Liver (tissue), 3 donors: ENCODE results near the gene KRTAP3-2.

Experiments
- FOXA1 ChIP-seq: IDR thresholded peaks from 2 replicates; pipeline ENCODE4 v1.6.1; 2016; ENCODE audit warnings: antibody characterized with exemption
- GABPA ChIP-seq, 2 donors: IDR thresholded peaks in 1 of 2; conservative IDR thresholded peaks in 1 of 2; 2 replicates each; pipeline ENCODE4 v1.6.1; 2016; ENCODE audit warnings: antibody characterized with exemption in 2 of 2, mild to moderate bottlenecking in 1 of 2, moderate library complexity in 1 of 2
- HNF4A ChIP-seq, 2 donors: conservative IDR thresholded peaks; 2 replicates each; pipeline ENCODE4 v1.6.1; 2016; ENCODE audit warnings: antibody characterized with exemption in 2 of 2, mild to moderate bottlenecking in 2 of 2
- JUND ChIP-seq, 2 donors: IDR thresholded peaks; 2 replicates each; pipeline ENCODE4 v1.6.1; 2016; ENCODE audit warnings: antibody characterized with exemption in 2 of 2
- NR2F2 ChIP-seq: IDR thresholded peaks from 2 replicates; pipeline ENCODE4 v1.6.1; 2016; ENCODE audit warnings: antibody characterized with exemption
- RAD21 ChIP-seq, 2 donors: IDR thresholded peaks; 2 replicates each; pipeline ENCODE4 v1.6.1; 2016; ENCODE audit warnings: antibody characterized with exemption in 2 of 2, mild to moderate bottlenecking in 2 of 2
- SP1 ChIP-seq: IDR thresholded peaks from 2 replicates; pipeline ENCODE4 v1.6.1; 2018; ENCODE audit warnings: antibody characterized with exemption, mild to moderate bottlenecking
- TAF1 ChIP-seq: conservative IDR thresholded peaks from 2 replicates; pipeline ENCODE4 v1.6.1; 2016; ENCODE audit warnings: antibody characterized with exemption, mild to moderate bottlenecking
- YY1 ChIP-seq: IDR thresholded peaks from 2 replicates; pipeline ENCODE4 v1.6.1; 2016; ENCODE audit warnings: antibody characterized with exemption, mild to moderate bottlenecking
- TF ChIP-seq, protein P1 (sequence below): fragments of 150-350 bp; IDR thresholded peaks from 2 replicates; pipeline ENCODE4 v1.5.1; 2017; ENCODE audit warnings: improper control_type of control experiment, low read depth, low read length; ENCODE audit not compliant: missing input control
- TF ChIP-seq, protein P2 (sequence below): IDR thresholded peaks from 2 replicates; pipeline ENCODE4 v1.6.1; 2016; ENCODE audit warnings: antibody characterized with exemption
- TF ChIP-seq, protein P3 (sequence below): IDR thresholded peaks from 2 replicates; pipeline ENCODE4 v1.6.1; 2016; ENCODE audit warnings: antibody characterized with exemption, mild to moderate bottlenecking
- TF ChIP-seq, protein P4 (sequence below): IDR thresholded peaks from 2 replicates; pipeline ENCODE4 v1.6.1; 2016; ENCODE audit warnings: antibody characterized with exemption
- TF ChIP-seq, protein P5 (sequence below): IDR thresholded peaks from 2 replicates; pipeline ENCODE4 v1.6.1; 2016; ENCODE audit warnings: antibody characterized with exemption
- donor health status: healthy.
- donor health status: healthy.

DNA sequence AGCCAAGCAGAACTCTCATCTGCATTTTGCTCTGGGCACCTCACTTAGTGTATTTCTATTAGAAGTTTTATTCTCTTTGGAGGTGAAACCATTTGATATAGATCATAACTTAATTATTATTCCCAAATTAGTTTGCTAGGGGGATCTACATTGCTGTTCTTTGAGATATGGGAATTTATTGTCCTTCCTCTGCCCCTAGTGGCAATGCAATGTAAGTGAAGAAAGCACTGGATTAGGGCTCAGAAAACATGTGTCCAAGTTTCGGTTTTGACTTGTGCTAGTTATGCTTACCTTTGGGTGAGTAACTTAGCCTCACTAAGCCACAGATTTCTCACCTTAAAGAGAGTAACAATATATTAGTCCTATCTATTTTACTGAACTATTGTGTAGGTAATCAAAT is 35.9 kb downstream of the KRTAP3-2 start:
- TF ChIP-seq, protein P1, sequence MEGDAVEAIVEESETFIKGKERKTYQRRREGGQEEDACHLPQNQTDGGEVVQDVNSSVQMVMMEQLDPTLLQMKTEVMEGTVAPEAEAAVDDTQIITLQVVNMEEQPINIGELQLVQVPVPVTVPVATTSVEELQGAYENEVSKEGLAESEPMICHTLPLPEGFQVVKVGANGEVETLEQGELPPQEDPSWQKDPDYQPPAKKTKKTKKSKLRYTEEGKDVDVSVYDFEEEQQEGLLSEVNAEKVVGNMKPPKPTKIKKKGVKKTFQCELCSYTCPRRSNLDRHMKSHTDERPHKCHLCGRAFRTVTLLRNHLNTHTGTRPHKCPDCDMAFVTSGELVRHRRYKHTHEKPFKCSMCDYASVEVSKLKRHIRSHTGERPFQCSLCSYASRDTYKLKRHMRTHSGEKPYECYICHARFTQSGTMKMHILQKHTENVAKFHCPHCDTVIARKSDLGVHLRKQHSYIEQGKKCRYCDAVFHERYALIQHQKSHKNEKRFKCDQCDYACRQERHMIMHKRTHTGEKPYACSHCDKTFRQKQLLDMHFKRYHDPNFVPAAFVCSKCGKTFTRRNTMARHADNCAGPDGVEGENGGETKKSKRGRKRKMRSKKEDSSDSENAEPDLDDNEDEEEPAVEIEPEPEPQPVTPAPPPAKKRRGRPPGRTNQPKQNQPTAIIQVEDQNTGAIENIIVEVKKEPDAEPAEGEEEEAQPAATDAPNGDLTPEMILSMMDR, result peak; percentile 47
- TF ChIP-seq, protein P2, sequence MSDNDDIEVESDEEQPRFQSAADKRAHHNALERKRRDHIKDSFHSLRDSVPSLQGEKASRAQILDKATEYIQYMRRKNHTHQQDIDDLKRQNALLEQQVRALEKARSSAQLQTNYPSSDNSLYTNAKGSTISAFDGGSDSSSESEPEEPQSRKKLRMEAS, result no peak
- TF ChIP-seq SP1, result no peak
- TF ChIP-seq, protein P3, sequence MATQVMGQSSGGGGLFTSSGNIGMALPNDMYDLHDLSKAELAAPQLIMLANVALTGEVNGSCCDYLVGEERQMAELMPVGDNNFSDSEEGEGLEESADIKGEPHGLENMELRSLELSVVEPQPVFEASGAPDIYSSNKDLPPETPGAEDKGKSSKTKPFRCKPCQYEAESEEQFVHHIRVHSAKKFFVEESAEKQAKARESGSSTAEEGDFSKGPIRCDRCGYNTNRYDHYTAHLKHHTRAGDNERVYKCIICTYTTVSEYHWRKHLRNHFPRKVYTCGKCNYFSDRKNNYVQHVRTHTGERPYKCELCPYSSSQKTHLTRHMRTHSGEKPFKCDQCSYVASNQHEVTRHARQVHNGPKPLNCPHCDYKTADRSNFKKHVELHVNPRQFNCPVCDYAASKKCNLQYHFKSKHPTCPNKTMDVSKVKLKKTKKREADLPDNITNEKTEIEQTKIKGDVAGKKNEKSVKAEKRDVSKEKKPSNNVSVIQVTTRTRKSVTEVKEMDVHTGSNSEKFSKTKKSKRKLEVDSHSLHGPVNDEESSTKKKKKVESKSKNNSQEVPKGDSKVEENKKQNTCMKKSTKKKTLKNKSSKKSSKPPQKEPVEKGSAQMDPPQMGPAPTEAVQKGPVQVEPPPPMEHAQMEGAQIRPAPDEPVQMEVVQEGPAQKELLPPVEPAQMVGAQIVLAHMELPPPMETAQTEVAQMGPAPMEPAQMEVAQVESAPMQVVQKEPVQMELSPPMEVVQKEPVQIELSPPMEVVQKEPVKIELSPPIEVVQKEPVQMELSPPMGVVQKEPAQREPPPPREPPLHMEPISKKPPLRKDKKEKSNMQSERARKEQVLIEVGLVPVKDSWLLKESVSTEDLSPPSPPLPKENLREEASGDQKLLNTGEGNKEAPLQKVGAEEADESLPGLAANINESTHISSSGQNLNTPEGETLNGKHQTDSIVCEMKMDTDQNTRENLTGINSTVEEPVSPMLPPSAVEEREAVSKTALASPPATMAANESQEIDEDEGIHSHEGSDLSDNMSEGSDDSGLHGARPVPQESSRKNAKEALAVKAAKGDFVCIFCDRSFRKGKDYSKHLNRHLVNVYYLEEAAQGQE, result no peak
- no peak for TF ChIP-seq FOXA1
- TF ChIP-seq TAF1, result no peak
- no peak for TF ChIP-seq YY1
- no peak for TF ChIP-seq GABPA (IDR thresholded peaks at IDR 0.05 in 1 of 2, conservative IDR thresholded peaks at IDR 0.05 in 1 of 2)
- TF ChIP-seq RAD21 (IDR thresholded peaks at IDR 0.05), result peak; percentile 32 to 51
- no peak for TF ChIP-seq HNF4A (conservative IDR thresholded peaks at IDR 0.05)
- TF ChIP-seq JUND (IDR thresholded peaks at IDR 0.05), result no peak
- TF ChIP-seq, protein P4, sequence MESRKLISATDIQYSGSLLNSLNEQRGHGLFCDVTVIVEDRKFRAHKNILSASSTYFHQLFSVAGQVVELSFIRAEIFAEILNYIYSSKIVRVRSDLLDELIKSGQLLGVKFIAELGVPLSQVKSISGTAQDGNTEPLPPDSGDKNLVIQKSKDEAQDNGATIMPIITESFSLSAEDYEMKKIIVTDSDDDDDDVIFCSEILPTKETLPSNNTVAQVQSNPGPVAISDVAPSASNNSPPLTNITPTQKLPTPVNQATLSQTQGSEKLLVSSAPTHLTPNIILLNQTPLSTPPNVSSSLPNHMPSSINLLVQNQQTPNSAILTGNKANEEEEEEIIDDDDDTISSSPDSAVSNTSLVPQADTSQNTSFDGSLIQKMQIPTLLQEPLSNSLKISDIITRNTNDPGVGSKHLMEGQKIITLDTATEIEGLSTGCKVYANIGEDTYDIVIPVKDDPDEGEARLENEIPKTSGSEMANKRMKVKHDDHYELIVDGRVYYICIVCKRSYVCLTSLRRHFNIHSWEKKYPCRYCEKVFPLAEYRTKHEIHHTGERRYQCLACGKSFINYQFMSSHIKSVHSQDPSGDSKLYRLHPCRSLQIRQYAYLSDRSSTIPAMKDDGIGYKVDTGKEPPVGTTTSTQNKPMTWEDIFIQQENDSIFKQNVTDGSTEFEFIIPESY, result no peak
- no peak for TF ChIP-seq NR2F2
- TF ChIP-seq, protein P5, sequence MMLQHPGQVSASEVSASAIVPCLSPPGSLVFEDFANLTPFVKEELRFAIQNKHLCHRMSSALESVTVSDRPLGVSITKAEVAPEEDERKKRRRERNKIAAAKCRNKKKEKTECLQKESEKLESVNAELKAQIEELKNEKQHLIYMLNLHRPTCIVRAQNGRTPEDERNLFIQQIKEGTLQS, result no peak
